Neuronal stem cell (in vitro differentiated cells): Measurements from ENCODE around the gene FGF1.

Experiments used
- DNase-seq: peaks from one replicate; pipeline ENCODE4 v3.0.0-alpha.2; 2013; ENCODE audit warnings: low spot score
- H2AFZ ChIP-seq: one replicate; pipeline ENCODE4 v1.6.1; 2013; ENCODE audit warnings: mild to moderate bottlenecking, low read length, inconsistent platforms
- H2AK5ac ChIP-seq: 2 replicates; pipeline ENCODE4 v1.6.1; 2013; ENCODE audit warnings: low read depth, mild to moderate bottlenecking, inconsistent platforms, low read length, moderate library complexity, mixed read lengths
- H2BK120ac ChIP-seq: 2 replicates; pipeline ENCODE4 v1.6.1; 2013; ENCODE audit warnings: low read depth, mild to moderate bottlenecking, inconsistent platforms, low read length, moderate library complexity, mixed read lengths
- H2BK12ac ChIP-seq: one replicate; pipeline ENCODE4 v1.6.1; 2013; ENCODE audit warnings: low read length, inconsistent platforms
- H2BK15ac ChIP-seq: 2 replicates; pipeline ENCODE4 v1.6.1; 2013; ENCODE audit warnings: mild to moderate bottlenecking, low read length, inconsistent platforms, mixed read lengths
- H2BK5ac ChIP-seq: one replicate; pipeline ENCODE4 v1.6.1; 2013; ENCODE audit warnings: inconsistent platforms, mild to moderate bottlenecking, low read length, moderate library complexity
- H3K14ac ChIP-seq: one replicate; pipeline ENCODE4 v1.6.1; 2013; ENCODE audit warnings: low read length, inconsistent platforms
- H3K18ac ChIP-seq: 2 replicates; pipeline ENCODE4 v1.6.1; 2013; ENCODE audit warnings: low read length, inconsistent platforms
- H3K23ac ChIP-seq: 2 replicates; pipeline ENCODE4 v1.6.1; 2013; ENCODE audit warnings: low read depth, mild to moderate bottlenecking, mixed read lengths, low read length, inconsistent platforms; ENCODE audit not compliant: poor library complexity
- H3K27ac ChIP-seq: replicated peaks from 3 replicates; pipeline ENCODE4 v1.5.1; 2013; ENCODE audit warnings: low read length, inconsistent platforms
- H3K27me3 ChIP-seq, 3 experiments: 2 replicates each; pipeline ENCODE4 v1.6.1; 2013; ENCODE audit warnings: low read length in 3 of 3, mild to moderate bottlenecking in 2 of 3, inconsistent platforms in 1 of 3, low read depth in 1 of 3, mixed read lengths in 1 of 3, moderate library complexity in 1 of 3; ENCODE audit not compliant: control insufficient read depth in 3 of 3, insufficient read depth in 3 of 3
- H3K36me3 ChIP-seq, 2 donors: replicated peaks in 1 of 2; 2 replicates each; pipeline ENCODE4 v1.6.1; 2013; ENCODE audit warnings: low read length in 2 of 2; ENCODE audit not compliant: control insufficient read depth in 2 of 2, insufficient read depth in 2 of 2
- H3K4ac ChIP-seq: 2 replicates; pipeline ENCODE4 v1.6.1; 2013; ENCODE audit warnings: inconsistent platforms, mild to moderate bottlenecking, low read length, moderate library complexity
- H3K4me1 ChIP-seq, 2 donors: 1 replicate in 1 of 2; 2 replicates in 1 of 2; pipeline ENCODE4 v1.6.1; 2013; ENCODE audit warnings: low read length in 2 of 2, low read depth in 1 of 2; ENCODE audit not compliant: control insufficient read depth in 2 of 2, insufficient read depth in 1 of 2
- H3K4me2 ChIP-seq: one replicate; pipeline ENCODE4 v1.6.1; 2013; ENCODE audit warnings: mild to moderate bottlenecking, low read length, inconsistent platforms; ENCODE audit not compliant: insufficient read depth, poor library complexity, severe bottlenecking
- H3K4me3 ChIP-seq, 2 donors: 2 replicates each; pipeline ENCODE4 v1.5.1; 2013; ENCODE audit warnings: low read length in 2 of 2, mild to moderate bottlenecking in 2 of 2, inconsistent platforms in 1 of 2, moderate library complexity in 1 of 2
- H3K79me1 ChIP-seq: one replicate; pipeline ENCODE4 v1.6.1; 2013; ENCODE audit warnings: low read depth, mild to moderate bottlenecking, inconsistent platforms, low read length, moderate library complexity
- H3K9ac ChIP-seq: one replicate; pipeline ENCODE4 v1.6.1; 2013; ENCODE audit warnings: mild to moderate bottlenecking, low read depth, low read length, inconsistent platforms; ENCODE audit not compliant: poor library complexity
- H3K9me3 ChIP-seq, 2 donors: replicated peaks in 1 of 2; 2 replicates each; pipeline versions ENCODE3 to v1.6.1; 2013; ENCODE audit warnings: low read length in 2 of 2, mild to moderate bottlenecking in 2 of 2, inconsistent platforms in 1 of 2, low read depth in 1 of 2, mixed read lengths in 1 of 2, moderate library complexity in 1 of 2; ENCODE audit not compliant: control insufficient read depth in 2 of 2, insufficient read depth in 1 of 2
- H4K8ac ChIP-seq: one replicate; pipeline ENCODE4 v1.6.1; 2013; ENCODE audit warnings: low read depth, mild to moderate bottlenecking, inconsistent platforms, low read length, moderate library complexity
- H4K91ac ChIP-seq: one replicate; pipeline ENCODE4 v1.6.1; 2013; ENCODE audit warnings: low read length, low read depth, mild to moderate bottlenecking, inconsistent platforms; ENCODE audit not compliant: poor library complexity
- WGBS, 2 donors: extraction: QIAGEN DNeasy Blood & Tissue Kit; methylation state at CpG; one replicate each; pipeline ENCODE4 v1.1.7; 2013; ENCODE audit warnings: missing lambda C conversion rate in 2 of 2, mixed read lengths in 1 of 2; ENCODE audit not compliant: insufficient read length in 2 of 2, insufficient replicate concordance in 1 of 2; ENCODE audit errors: extremely low coverage in 2 of 2; 5-methylcytosine and 5-hydroxymethylcytosine counted together

FGF1 gene

GRCh38 chr5:142605611-142606010 is 80.3 kb downstream of the FGF1 start:
- H3K4me2 ChIP-seq = no peak overlapping the region
- H3K14ac ChIP-seq = no peak overlapping the region
- no peak overlapping the region for H3K4me3 ChIP-seq
- no peak overlapping the region for H3K18ac ChIP-seq
- H2BK15ac ChIP-seq = no peak overlapping the region
- no peak overlapping the region for H2AK5ac ChIP-seq
- H3K4ac ChIP-seq = no peak overlapping the region
- no peak overlapping the region for H4K91ac ChIP-seq
- no peak overlapping the region for H4K8ac ChIP-seq
- H3K79me1 ChIP-seq = no peaks in the 10 kb centered on the region
- H3K9me3 ChIP-seq = no peaks in the 10 kb centered on the region
- H2BK120ac ChIP-seq = no peak overlapping the region
- H2BK12ac ChIP-seq = no peak overlapping the region
- DNase-seq = no peak
- no peak overlapping the region for H3K27ac ChIP-seq
- no peak overlapping the region for H2BK5ac ChIP-seq
- H3K9ac ChIP-seq = no peak overlapping the region
- peak overlapping the region; percentile 41 for H2AFZ ChIP-seq
- no peaks in the 10 kb centered on the region for H3K27me3 ChIP-seq
- no peaks in the 10 kb centered on the region for H3K36me3 ChIP-seq
- H3K23ac ChIP-seq = no peak overlapping the region
- WGBS, 2 donors = no CpG with 5 or more reads among the region's 5 CpGs
- peaks cover 0 to 6% of the 10 kb centered on the region in 2 donors for H3K4me1 ChIP-seq

GRCh38 chr5:142602720-142603245 is 83.1 kb downstream of the FGF1 start:
- no peak overlapping the region for H3K14ac ChIP-seq
- no peak overlapping the region for H3K4me2 ChIP-seq
- DNase-seq = no peak
- no peak overlapping the region for H4K8ac ChIP-seq
- no peak overlapping the region for H3K9ac ChIP-seq
- no peak overlapping the region for H3K4me3 ChIP-seq
- peaks cover 2 to 8% of the 10 kb centered on the region in 2 donors for H3K4me1 ChIP-seq
- no peak overlapping the region for H3K27ac ChIP-seq
- no peaks in the 10 kb centered on the region for H3K79me1 ChIP-seq
- no peak overlapping the region for H2BK120ac ChIP-seq
- no peaks in the 10 kb centered on the region for H3K36me3 ChIP-seq
- H2AK5ac ChIP-seq = no peak overlapping the region
- H4K91ac ChIP-seq = no peak overlapping the region
- no peaks in the 10 kb centered on the region for H3K27me3 ChIP-seq
- H3K4ac ChIP-seq = no peak overlapping the region
- H2BK15ac ChIP-seq = no peak overlapping the region
- H3K9me3 ChIP-seq = no peaks in the 10 kb centered on the region
- H2BK5ac ChIP-seq = no peak overlapping the region
- H3K18ac ChIP-seq = no peak overlapping the region
- no peak overlapping the region for H2BK12ac ChIP-seq
- H2AFZ ChIP-seq = peak overlapping the region; percentile 10
- H3K23ac ChIP-seq = no peak overlapping the region
- WGBS, 2 donors = no CpG with 5 or more reads among the region's 4 CpGs

GRCh38 chr5:142601432-142601831 is 84.5 kb downstream of the FGF1 start:
- DNase-seq = no peak
- no peak overlapping the region for H3K18ac ChIP-seq
- H3K9ac ChIP-seq = no peak overlapping the region
- H3K79me1 ChIP-seq = no peaks in the 10 kb centered on the region
- no peaks in the 10 kb centered on the region for H3K36me3 ChIP-seq
- H2BK5ac ChIP-seq = no peak overlapping the region
- no peak overlapping the region for H4K8ac ChIP-seq
- no peak overlapping the region for H3K23ac ChIP-seq
- no peak overlapping the region for H2AK5ac ChIP-seq
- no peak overlapping the region for H3K4me2 ChIP-seq
- H2AFZ ChIP-seq = no peak overlapping the region
- no peak overlapping the region for H3K4ac ChIP-seq
- no peaks in the 10 kb centered on the region for H3K9me3 ChIP-seq
- H3K27ac ChIP-seq = no peak overlapping the region
- H3K4me1 ChIP-seq = peaks cover 2 to 8% of the 10 kb centered on the region in 2 donors
- H3K14ac ChIP-seq = no peak overlapping the region
- no peak overlapping the region for H2BK12ac ChIP-seq
- no peak overlapping the region for H4K91ac ChIP-seq
- no CpG with 5 or more reads among the region's 3 CpGs for WGBS, 2 donors
- no peaks in the 10 kb centered on the region for H3K27me3 ChIP-seq
- H3K4me3 ChIP-seq = no peak overlapping the region
- no peak overlapping the region for H2BK120ac ChIP-seq
- no peak overlapping the region for H2BK15ac ChIP-seq

GRCh38 chr5:142600611-142601358 is 85.1 kb downstream of the FGF1 start:
- H3K9me3 ChIP-seq = no peaks in the 10 kb centered on the region
- H3K9ac ChIP-seq = no peak overlapping the region
- no peak overlapping the region for H2BK12ac ChIP-seq
- no peak for DNase-seq
- H2BK15ac ChIP-seq = no peak overlapping the region
- no peaks in the 10 kb centered on the region for H3K79me1 ChIP-seq
- peaks cover 2 to 7% of the 10 kb centered on the region in 2 donors for H3K4me1 ChIP-seq
- no peak overlapping the region for H3K23ac ChIP-seq
- no peak overlapping the region for H3K18ac ChIP-seq
- H3K14ac ChIP-seq = no peak overlapping the region
- no peaks in the 10 kb centered on the region for H3K36me3 ChIP-seq
- H4K91ac ChIP-seq = no peak overlapping the region
- no CpG with 5 or more reads among the region's 20 CpGs for WGBS, 2 donors
- H2BK5ac ChIP-seq = no peak overlapping the region
- no peak overlapping the region for H2AK5ac ChIP-seq
- no peak overlapping the region for H3K4me3 ChIP-seq
- H4K8ac ChIP-seq = no peak overlapping the region
- H2AFZ ChIP-seq = no peak overlapping the region
- H3K4me2 ChIP-seq = no peak overlapping the region
- no peak overlapping the region for H2BK120ac ChIP-seq
- no peak overlapping the region for H3K27ac ChIP-seq
- H3K4ac ChIP-seq = no peak overlapping the region
- no peaks in the 10 kb centered on the region for H3K27me3 ChIP-seq
